ENCODE measurements around the gene ZP4.
"Not testable (repeated sequence)": the region's sequence is repeated elsewhere in the genome, so short reads cannot be mapped to it uniquely, and the experiment has no call there.

Gene ZP4

GRCh38 chr1:237852342-237852741, 38.4 kb downstream of the ZP4 start:
- H3K9me3 ChIP-seq (ENCODE audit: control insufficient read depth in 1 of 2, low read length in 2 of 2): no peaks in the 10 kb centered on the region
- H3K4me1 ChIP-seq (ENCODE audit: control insufficient read depth in 1 of 2, insufficient read depth in 2 of 2, low read length in 2 of 2): no peaks in the 10 kb centered on the region
- H3K27ac ChIP-seq (ENCODE audit: low read length): no peak overlapping the region
- H3K4me3 ChIP-seq (ENCODE audit: low read depth in 1 of 2, low read length in 2 of 2): no peak overlapping the region
- H3K36me3 ChIP-seq (ENCODE audit: control insufficient read depth in 1 of 2, insufficient read depth in 2 of 2, low read length in 2 of 2): no peaks in the 10 kb centered on the region
- no peaks in the 10 kb centered on the region for H3K27me3 ChIP-seq (ENCODE audit: low read depth, low read length)

DNA sequence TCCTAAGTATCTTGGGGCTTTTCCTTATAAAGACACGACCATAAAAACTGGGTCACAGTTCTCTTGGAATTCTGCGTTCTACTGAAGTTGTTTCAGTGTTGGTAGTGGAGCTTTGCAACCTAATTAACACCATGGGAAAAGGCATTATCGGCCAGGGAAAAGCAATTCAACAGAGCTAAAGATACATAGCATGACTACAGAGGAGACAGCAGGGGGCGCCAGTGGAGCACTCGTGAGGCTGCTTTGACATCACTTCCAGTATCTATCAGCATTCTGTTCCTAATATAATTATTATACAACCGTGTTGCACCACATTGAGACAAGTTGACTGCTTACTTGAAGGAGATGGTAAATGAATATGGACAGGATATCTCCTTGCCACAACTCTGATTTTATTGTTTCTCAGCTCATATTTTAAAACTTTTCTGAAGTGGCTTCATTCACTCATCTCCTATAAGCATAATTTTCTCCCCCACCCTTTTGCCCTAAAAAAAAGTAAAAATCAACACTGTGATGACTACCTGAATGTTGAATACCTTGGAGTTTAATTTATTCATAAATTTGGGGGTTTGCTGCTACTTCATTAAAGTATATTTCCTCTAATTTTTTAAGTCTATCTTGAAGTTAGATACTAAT, 39.4 kb downstream of the ZP4 start:
- no peaks in the 10 kb centered on the region for H3K4me1 ChIP-seq (ENCODE audit: control insufficient read depth in 1 of 2, insufficient read depth in 2 of 2, low read length in 2 of 2)
- no peak overlapping the region for H3K27ac ChIP-seq (ENCODE audit: low read length)
- H3K36me3 ChIP-seq (ENCODE audit: control insufficient read depth in 1 of 2, insufficient read depth in 2 of 2, low read length in 2 of 2): no peaks in the 10 kb centered on the region
- no peak overlapping the region for H3K4me3 ChIP-seq (ENCODE audit: low read depth in 1 of 2, low read length in 2 of 2)
- no peaks in the 10 kb centered on the region for H3K27me3 ChIP-seq (ENCODE audit: low read depth, low read length)
- H3K9me3 ChIP-seq (ENCODE audit: control insufficient read depth in 1 of 2, low read length in 2 of 2): no peaks in the 10 kb centered on the region

GRCh38 chr1:237843516-237843915, 47.2 kb downstream of the ZP4 start:
- H3K36me3 ChIP-seq (ENCODE audit: control insufficient read depth in 1 of 2, insufficient read depth in 2 of 2, low read length in 2 of 2); H3K4me1 ChIP-seq (ENCODE audit: control insufficient read depth in 1 of 2, insufficient read depth in 2 of 2, low read length in 2 of 2); H3K27me3 ChIP-seq (ENCODE audit: low read depth, low read length); H3K4me3 ChIP-seq (ENCODE audit: low read depth in 1 of 2, low read length in 2 of 2); H3K27ac ChIP-seq (ENCODE audit: low read length): not testable (repeated sequence)
- peaks cover 3 to 11% of the 10 kb centered on the region in 2 donors for H3K9me3 ChIP-seq (ENCODE audit: control insufficient read depth in 1 of 2, low read length in 2 of 2)

DNA sequence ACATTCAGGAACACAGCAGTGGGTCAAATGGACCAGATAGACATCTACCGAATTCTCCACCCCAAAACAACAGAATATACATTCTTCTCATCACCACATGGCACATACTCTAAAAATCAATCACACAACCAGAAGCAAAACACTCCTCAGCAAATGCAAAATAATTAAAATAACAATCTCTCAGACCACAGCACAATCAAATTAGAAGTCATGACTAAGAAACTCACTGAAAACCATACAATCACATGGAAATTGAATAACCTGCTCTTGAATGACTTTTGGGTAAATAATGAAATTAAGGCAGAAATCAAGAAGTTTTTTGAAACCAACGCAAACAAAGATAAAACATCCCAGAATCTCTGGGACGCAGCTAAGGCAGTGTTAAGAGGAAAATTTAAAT, 49.2 kb downstream of the ZP4 start:
- Histone ChIP-seq H3K4me1 (ENCODE audit: control insufficient read depth in 1 of 2, insufficient read depth in 2 of 2, low read length in 2 of 2) (no peaks in the 10 kb centered on the region), H3K4me3 (ENCODE audit: low read depth in 1 of 2, low read length in 2 of 2) (no peak overlapping the region), H3K27ac (ENCODE audit: low read length) (no peak overlapping the region), H3K36me3 (ENCODE audit: control insufficient read depth in 1 of 2, insufficient read depth in 2 of 2, low read length in 2 of 2) (no peaks in the 10 kb centered on the region), H3K27me3 (ENCODE audit: low read depth, low read length) (no peaks in the 10 kb centered on the region), H3K9me3 (ENCODE audit: control insufficient read depth in 1 of 2, low read length in 2 of 2) (peaks cover 3 to 11% of the 10 kb centered on the region in 2 donors)

DNA sequence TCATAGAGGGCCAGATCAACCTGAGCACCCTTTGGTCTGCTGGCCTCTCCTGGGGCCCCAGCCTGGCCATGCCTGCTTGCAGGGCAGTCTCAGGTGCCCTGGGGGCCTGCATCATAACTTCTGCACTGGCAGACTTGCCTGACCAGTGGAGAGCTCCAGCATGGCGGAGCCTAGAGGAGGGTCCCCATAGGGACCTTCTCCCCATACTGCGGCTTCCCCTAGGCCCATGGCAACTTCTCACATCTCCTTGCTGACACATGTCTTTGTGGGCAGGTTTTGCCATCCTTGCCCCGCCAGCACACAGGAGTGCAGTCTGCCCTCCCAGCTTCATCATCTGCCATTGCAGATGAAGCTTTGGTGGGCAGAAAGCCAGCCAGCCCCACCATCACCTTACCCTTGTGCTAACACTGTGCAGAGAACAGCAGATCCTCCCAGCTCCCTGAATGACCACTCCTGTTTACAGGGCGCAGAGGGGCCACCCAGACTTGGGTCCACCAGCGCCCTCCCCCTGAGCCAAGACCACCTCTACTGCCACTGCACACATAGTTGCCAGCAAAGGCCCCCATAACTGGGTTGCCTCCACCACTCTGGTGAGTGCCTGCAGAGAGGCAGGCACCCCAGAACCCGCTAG, 51.7 kb downstream of the ZP4 start:
- H3K4me1 ChIP-seq (ENCODE audit: control insufficient read depth in 1 of 2, insufficient read depth in 2 of 2, low read length in 2 of 2): no peaks in the 10 kb centered on the region
- peaks cover 3 to 11% of the 10 kb centered on the region in 2 donors for H3K9me3 ChIP-seq (ENCODE audit: control insufficient read depth in 1 of 2, low read length in 2 of 2)
- no peak overlapping the region for H3K27ac ChIP-seq (ENCODE audit: low read length)
- no peak overlapping the region for H3K4me3 ChIP-seq (ENCODE audit: low read depth in 1 of 2, low read length in 2 of 2)
- H3K36me3 ChIP-seq (ENCODE audit: control insufficient read depth in 1 of 2, insufficient read depth in 2 of 2, low read length in 2 of 2): no peaks in the 10 kb centered on the region
- no peaks in the 10 kb centered on the region for H3K27me3 ChIP-seq (ENCODE audit: low read depth, low read length)

GRCh38 chr1:237838320-237838719, 52.4 kb downstream of the ZP4 start:
- H3K27me3 ChIP-seq (ENCODE audit: low read depth, low read length): no peaks in the 10 kb centered on the region

DNA sequence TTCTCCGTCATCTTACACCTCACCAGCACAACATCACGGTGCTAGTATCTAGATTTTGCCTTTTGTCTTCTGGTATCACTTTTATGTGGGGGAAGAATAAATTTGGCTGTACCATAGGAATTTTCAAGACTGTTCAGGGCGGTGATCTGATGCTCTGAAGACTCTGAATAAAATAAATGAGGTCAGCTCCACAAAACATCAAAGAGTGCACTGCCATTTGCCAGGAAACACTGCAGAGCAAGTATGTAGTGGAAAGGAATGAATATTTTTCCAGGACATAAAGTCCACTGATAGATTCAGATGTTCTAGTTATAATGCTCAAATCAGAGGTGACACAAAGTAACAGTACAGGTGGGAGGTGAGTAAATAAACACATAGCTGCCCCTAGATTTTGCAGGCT, 56.3 kb downstream of the ZP4 start:
- H3K36me3 ChIP-seq (ENCODE audit: control insufficient read depth in 1 of 2, insufficient read depth in 2 of 2, low read length in 2 of 2): no peaks in the 10 kb centered on the region
- no peak overlapping the region for H3K4me3 ChIP-seq (ENCODE audit: low read depth in 1 of 2, low read length in 2 of 2)
- H3K9me3 ChIP-seq (ENCODE audit: control insufficient read depth in 1 of 2, low read length in 2 of 2): no peaks in the 10 kb centered on the region
- no peak overlapping the region for H3K27ac ChIP-seq (ENCODE audit: low read length)
- no peaks in the 10 kb centered on the region for H3K27me3 ChIP-seq (ENCODE audit: low read depth, low read length)
- no peaks in the 10 kb centered on the region for H3K4me1 ChIP-seq (ENCODE audit: control insufficient read depth in 1 of 2, insufficient read depth in 2 of 2, low read length in 2 of 2)

More at GRCh38 chr1:237838320-237838719, 52.4 kb downstream of the ZP4 start:
- Histone ChIP-seq H3K4me1 (ENCODE audit: control insufficient read depth in 1 of 2, insufficient read depth in 2 of 2, low read length in 2 of 2) (no peaks in the 10 kb centered on the region), H3K9me3 (ENCODE audit: control insufficient read depth in 1 of 2, low read length in 2 of 2) (peaks cover 3 to 6% of the 10 kb centered on the region in 2 donors), H3K27ac (ENCODE audit: low read length) (no peak overlapping the region), H3K4me3 (ENCODE audit: low read depth in 1 of 2, low read length in 2 of 2) (no peak overlapping the region), H3K36me3 (ENCODE audit: control insufficient read depth in 1 of 2, insufficient read depth in 2 of 2, low read length in 2 of 2) (no peaks in the 10 kb centered on the region)

GRCh38 chr1:237834048-237834447, 56.7 kb downstream of the ZP4 start:
- no peaks in the 10 kb centered on the region for H3K27me3 ChIP-seq (ENCODE audit: low read depth, low read length)
- no peaks in the 10 kb centered on the region for H3K36me3 ChIP-seq (ENCODE audit: control insufficient read depth in 1 of 2, insufficient read depth in 2 of 2, low read length in 2 of 2)
- H3K9me3 ChIP-seq (ENCODE audit: control insufficient read depth in 1 of 2, low read length in 2 of 2): no peaks in the 10 kb centered on the region
- no peak overlapping the region for H3K27ac ChIP-seq (ENCODE audit: low read length)
- H3K4me1 ChIP-seq (ENCODE audit: control insufficient read depth in 1 of 2, insufficient read depth in 2 of 2, low read length in 2 of 2): no peaks in the 10 kb centered on the region
- H3K4me3 ChIP-seq (ENCODE audit: low read depth in 1 of 2, low read length in 2 of 2): no peak overlapping the region

GRCh38 chr1:237832858-237833257, 57.9 kb downstream of the ZP4 start:
- Histone ChIP-seq H3K27me3 (ENCODE audit: low read depth, low read length) (no peaks in the 10 kb centered on the region), H3K9me3 (ENCODE audit: control insufficient read depth in 1 of 2, low read length in 2 of 2) (no peaks in the 10 kb centered on the region), H3K4me3 (ENCODE audit: low read depth in 1 of 2, low read length in 2 of 2) (no peak overlapping the region), H3K27ac (ENCODE audit: low read length) (no peak overlapping the region), H3K36me3 (ENCODE audit: control insufficient read depth in 1 of 2, insufficient read depth in 2 of 2, low read length in 2 of 2) (no peaks in the 10 kb centered on the region), H3K4me1 (ENCODE audit: control insufficient read depth in 1 of 2, insufficient read depth in 2 of 2, low read length in 2 of 2) (no peaks in the 10 kb centered on the region)
